ENCODE results near the gene KCNH1. TPM values are rescaled to one million over a fixed set of nuclear protein-coding genes. Genes with fewer than 3 reads are reported as not detected.

KCNH1 gene
- total RNA-seq, 1 donor from 2014 or later, result not detected

- CTCF ChIA-PET, result no interaction called here
- Mint-ChIP-seq H3K27me3 (no peaks in the 10 kb centered on the region), H3K27ac (no peak overlapping the region), H3K4me1 (no peaks in the 10 kb centered on the region), H3K36me3 (ENCODE audit: low read depth) (no peaks in the 10 kb centered on the region), H3K9me3 (peaks cover 15% of the 10 kb centered on the region), H3K4me3 (no peak overlapping the region)
- TF ChIP-seq, protein P1, sequence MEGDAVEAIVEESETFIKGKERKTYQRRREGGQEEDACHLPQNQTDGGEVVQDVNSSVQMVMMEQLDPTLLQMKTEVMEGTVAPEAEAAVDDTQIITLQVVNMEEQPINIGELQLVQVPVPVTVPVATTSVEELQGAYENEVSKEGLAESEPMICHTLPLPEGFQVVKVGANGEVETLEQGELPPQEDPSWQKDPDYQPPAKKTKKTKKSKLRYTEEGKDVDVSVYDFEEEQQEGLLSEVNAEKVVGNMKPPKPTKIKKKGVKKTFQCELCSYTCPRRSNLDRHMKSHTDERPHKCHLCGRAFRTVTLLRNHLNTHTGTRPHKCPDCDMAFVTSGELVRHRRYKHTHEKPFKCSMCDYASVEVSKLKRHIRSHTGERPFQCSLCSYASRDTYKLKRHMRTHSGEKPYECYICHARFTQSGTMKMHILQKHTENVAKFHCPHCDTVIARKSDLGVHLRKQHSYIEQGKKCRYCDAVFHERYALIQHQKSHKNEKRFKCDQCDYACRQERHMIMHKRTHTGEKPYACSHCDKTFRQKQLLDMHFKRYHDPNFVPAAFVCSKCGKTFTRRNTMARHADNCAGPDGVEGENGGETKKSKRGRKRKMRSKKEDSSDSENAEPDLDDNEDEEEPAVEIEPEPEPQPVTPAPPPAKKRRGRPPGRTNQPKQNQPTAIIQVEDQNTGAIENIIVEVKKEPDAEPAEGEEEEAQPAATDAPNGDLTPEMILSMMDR (IDR thresholded peaks at IDR 0.05), result no peak
- DNase-seq (no peak), ATAC-seq (ENCODE audit: low read depth) (no peak)
- intact Hi-C loops (cut with micrococcal nuclease), result no loop called here
- POLR2A ChIA-PET, result no interaction called here
These were observed 267.4 kb downstream of the KCNH1 start for GRCh38 chr1:210866532-210866931.

GRCh38 chr1:210857705-210858104 is 276.2 kb downstream of the KCNH1 start:
- H3K36me3 Mint-ChIP-seq (ENCODE audit: low read depth), result no peaks in the 10 kb centered on the region
- TF ChIP-seq, protein P1 (IDR thresholded peaks at IDR 0.05), result no peak
- H3K4me1 Mint-ChIP-seq, result no peaks in the 10 kb centered on the region
- no peaks in the 10 kb centered on the region for H3K27me3 Mint-ChIP-seq
- ChIA-PET POLR2A (no interaction called here), CTCF (no interaction called here)
- DNase-seq (no peak), ATAC-seq (ENCODE audit: low read depth) (no peak)
- intact Hi-C loops (cut with micrococcal nuclease), result no loop called here
- no peaks in the 10 kb centered on the region for H3K9me3 Mint-ChIP-seq
- no peak overlapping the region for H3K4me3 Mint-ChIP-seq
- no peak overlapping the region for H3K27ac Mint-ChIP-seq

DNA sequence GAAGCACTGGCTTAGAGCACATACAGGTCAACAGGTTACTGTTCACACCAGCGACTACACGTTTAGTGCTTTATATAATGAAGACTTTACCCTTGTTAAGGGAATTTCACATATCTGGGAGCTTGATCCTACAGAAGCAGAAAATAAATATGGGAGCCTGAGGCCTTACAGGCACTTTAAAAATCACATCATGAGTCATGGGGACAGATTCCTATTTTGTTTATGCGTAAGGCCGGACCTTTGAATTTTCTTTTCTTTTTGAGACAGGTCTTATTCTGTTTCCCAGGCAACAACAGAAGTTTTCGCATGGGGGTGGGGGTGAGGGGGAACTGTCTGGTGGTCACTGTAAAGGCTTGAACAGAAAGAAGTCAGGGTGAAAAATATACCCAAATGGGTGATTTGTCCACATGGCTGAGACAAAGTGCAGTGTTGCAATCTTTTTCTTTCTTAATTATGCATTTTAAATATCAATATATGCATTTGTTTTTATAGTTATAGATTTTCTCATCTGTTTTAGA is 276.7 kb downstream of the KCNH1 start:
- intact Hi-C loops (cut with micrococcal nuclease), result no loop called here
- CTCF ChIA-PET, result no interaction called here
- ATAC-seq (ENCODE audit: low read depth) (no peak), DNase-seq (no peak)
- no peak overlapping the region for H3K4me3 Mint-ChIP-seq
- H3K27ac Mint-ChIP-seq, result no peak overlapping the region
- POLR2A ChIA-PET, result no interaction called here
- TF ChIP-seq, protein P1 (IDR thresholded peaks at IDR 0.05), result no peak
- no peaks in the 10 kb centered on the region for H3K9me3 Mint-ChIP-seq
- H3K4me1 Mint-ChIP-seq, result no peaks in the 10 kb centered on the region
- H3K27me3 Mint-ChIP-seq, result no peaks in the 10 kb centered on the region
- H3K36me3 Mint-ChIP-seq (ENCODE audit: low read depth), result no peaks in the 10 kb centered on the region

- intact Hi-C loops (cut with micrococcal nuclease), result no loop called here
- CTCF ChIA-PET, result no interaction called here
- TF ChIP-seq, protein P1 (IDR thresholded peaks at IDR 0.05), result no peak
- Mint-ChIP-seq H3K9me3 (no peaks in the 10 kb centered on the region), H3K4me3 (no peak overlapping the region), H3K36me3 (ENCODE audit: low read depth) (no peaks in the 10 kb centered on the region), H3K27ac (no peak overlapping the region), H3K27me3 (no peaks in the 10 kb centered on the region), H3K4me1 (no peaks in the 10 kb centered on the region)
- POLR2A ChIA-PET, result no interaction called here
- ATAC-seq (ENCODE audit: low read depth), result no peak
- no peak for DNase-seq
These were observed 278.5 kb downstream of the KCNH1 start for GRCh38 chr1:210855440-210855839.

DNA sequence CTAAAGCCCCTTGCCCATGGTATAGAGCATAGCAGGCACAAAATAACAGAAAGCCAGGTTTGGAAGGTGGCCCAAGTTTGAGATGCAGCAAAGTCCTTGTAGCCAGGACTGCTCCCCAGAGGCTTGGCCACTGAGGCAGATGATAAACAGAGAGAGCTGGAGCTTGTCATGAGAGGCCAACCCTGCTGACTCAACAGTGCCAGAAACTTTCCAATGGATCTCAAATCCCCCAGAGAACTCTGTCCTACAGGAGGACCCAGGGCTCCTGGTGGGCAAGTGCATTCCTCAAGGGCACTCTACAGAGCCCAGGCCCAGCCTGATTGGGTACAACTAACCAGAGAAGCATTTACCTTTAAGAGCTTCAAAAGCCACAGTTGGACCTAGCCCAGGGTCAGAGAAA is 280.7 kb downstream of the KCNH1 start:
- ATAC-seq (ENCODE audit: low read depth), result no peak
- POLR2A ChIA-PET, result no interaction called here

More for the DNA sequence above, 280.7 kb downstream of the KCNH1 start:
- H3K9me3 Mint-ChIP-seq, result no peaks in the 10 kb centered on the region
- H3K4me3 Mint-ChIP-seq, result no peak overlapping the region
- intact Hi-C loops (cut with micrococcal nuclease), result no loop called here
- H3K4me1 Mint-ChIP-seq, result no peaks in the 10 kb centered on the region
- DNase-seq, result no peak
- H3K36me3 Mint-ChIP-seq (ENCODE audit: low read depth), result no peaks in the 10 kb centered on the region
- H3K27ac Mint-ChIP-seq, result no peak overlapping the region
- no peaks in the 10 kb centered on the region for H3K27me3 Mint-ChIP-seq
- TF ChIP-seq, protein P1 (IDR thresholded peaks at IDR 0.05), result no peak
- CTCF ChIA-PET, result no interaction called here

Data from activated B cell treated with CpG ODN at 0.5 μM for 24 hours (primary cell).